AG10803 (cell line): ENCODE measurements around the gene KCNAB2.

Experiments
- DNase-seq: peaks from one replicate; pipeline ENCODE4 v3.0.0; 2010; ENCODE audit warnings: low read depth
- H3K4me3 ChIP-seq: 2 replicates; pipeline ENCODE4 v1.5.1; 2011; ENCODE audit warnings: mild to moderate bottlenecking, low read length, control low read depth
- TF ChIP-seq, protein P1 (sequence below): conservative IDR thresholded peaks from 2 replicates; pipeline ENCODE4 v1.5.1; 2011; ENCODE audit warnings: mild to moderate bottlenecking, low read length, control low read depth, inconsistent platforms

Gene KCNAB2

DNA sequence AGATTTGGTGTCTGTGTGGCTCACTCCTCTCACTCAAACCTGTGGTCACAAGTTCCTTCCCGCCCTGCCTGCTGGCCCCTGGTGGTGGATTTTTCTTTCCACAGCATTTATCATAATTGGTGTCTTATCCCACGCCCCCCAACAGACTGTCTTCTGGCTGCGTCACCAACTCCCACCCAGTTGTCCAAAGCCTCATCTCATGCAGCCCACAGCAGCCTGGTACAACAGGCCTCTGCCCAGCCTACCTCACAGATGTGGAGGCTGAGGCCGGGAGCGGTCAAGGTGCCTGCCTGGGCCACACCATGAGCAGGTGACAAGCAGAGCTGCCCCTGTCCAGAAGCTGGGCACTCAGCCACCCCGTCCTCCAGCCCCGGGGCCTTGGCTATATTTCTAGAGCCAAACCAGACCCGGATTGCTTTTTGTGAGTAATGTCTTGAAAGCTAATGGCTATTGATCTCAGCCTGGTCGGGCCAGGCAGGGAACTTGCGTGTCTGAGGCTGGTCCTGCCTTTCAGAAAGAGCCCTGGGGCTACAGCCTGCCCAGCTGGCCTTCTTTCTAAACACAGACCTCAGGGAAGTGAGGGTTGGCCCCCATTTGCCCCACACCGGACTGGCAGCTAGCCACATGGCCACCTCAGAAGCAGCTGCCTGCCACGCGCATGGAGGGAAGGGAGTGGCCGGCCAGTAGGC lies 2.6 kb downstream of the KCNAB2 start:
- no peak for DNase-seq
- H3K4me3 ChIP-seq: no peak overlapping the region
- TF ChIP-seq, protein P1, sequence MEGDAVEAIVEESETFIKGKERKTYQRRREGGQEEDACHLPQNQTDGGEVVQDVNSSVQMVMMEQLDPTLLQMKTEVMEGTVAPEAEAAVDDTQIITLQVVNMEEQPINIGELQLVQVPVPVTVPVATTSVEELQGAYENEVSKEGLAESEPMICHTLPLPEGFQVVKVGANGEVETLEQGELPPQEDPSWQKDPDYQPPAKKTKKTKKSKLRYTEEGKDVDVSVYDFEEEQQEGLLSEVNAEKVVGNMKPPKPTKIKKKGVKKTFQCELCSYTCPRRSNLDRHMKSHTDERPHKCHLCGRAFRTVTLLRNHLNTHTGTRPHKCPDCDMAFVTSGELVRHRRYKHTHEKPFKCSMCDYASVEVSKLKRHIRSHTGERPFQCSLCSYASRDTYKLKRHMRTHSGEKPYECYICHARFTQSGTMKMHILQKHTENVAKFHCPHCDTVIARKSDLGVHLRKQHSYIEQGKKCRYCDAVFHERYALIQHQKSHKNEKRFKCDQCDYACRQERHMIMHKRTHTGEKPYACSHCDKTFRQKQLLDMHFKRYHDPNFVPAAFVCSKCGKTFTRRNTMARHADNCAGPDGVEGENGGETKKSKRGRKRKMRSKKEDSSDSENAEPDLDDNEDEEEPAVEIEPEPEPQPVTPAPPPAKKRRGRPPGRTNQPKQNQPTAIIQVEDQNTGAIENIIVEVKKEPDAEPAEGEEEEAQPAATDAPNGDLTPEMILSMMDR: no peak

DNA sequence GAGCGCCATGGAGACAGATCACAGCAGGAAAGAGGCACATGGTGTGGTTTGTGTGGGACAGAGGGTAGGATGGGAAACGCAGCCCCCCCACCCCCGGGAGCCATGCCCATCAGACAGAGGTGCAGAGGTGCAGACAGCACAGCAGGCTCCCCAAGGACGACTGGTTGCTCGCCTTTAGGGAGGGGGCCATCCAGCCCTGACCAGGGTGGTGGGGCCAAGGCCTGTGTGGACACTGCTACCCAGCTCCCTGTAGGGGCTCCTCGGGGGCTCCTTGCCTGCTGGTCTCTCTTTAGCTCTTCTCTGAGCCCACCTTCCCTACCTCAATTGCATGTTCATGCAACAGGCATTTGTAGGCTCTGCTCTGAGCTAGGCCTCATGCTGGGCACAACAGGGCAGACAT lies 3.7 kb downstream of the KCNAB2 start:
- TF ChIP-seq, protein P1: no peak
- H3K4me3 ChIP-seq: no peak overlapping the region
- no peak for DNase-seq

DNA sequence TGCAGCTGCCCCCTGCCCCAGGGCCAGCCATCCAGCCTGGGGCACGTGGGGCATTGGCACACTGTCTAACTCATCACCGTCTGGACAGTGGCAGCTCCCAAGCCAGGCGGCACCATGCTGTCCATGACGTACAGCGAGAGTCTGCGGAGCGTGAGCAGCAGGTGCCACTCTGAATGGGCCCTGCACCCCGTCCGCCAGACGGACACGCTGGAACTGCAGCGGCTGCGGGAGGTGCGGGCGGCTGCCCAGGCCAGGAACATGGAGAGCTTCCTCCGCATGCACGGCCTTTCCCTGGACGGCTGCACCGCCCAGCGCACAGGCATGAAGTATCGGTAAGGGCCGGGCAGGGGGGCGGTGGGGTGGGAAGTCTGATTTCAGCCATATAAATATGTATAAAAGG lies 5.7 kb downstream of the KCNAB2 start:
- H3K4me3 ChIP-seq: no peak overlapping the region
- DNase-seq: no peak
- TF ChIP-seq, protein P1: no peak

DNA sequence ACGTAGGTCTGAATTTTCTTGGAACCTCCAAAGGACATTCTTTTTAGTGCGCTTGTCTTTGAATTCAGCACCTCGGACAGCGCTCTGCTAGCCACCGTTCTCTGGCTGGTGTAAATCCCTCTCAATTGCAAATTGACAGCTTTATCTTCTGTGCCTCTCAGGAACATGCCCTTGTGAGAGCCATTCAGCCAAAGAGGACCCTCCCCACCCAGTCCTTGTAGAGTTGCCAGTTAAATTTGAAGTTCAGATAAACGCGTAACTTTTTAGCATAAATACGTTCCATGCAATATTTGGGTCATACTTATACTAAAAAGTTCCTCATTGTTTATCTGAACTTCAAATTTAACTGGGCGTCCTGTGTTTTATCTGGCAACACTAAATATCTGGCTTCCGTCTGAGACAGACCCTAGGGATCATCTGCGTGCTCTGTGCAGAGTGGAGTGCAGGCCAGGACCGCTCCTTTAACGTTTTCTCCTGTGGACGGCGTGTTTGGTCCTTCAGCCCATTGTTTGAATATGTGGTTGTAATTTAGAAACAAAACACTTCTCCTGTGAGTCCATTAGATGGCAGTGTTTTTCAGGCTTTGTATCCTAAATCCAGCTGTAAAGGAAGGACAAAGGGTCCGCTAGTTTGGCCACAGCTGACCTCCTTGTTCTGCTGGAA lies 7.0 kb downstream of the KCNAB2 start:
- H3K4me3 ChIP-seq: no peak overlapping the region
- DNase-seq: peak; percentile 54
- TF ChIP-seq, protein P1: peak; percentile 58

DNA sequence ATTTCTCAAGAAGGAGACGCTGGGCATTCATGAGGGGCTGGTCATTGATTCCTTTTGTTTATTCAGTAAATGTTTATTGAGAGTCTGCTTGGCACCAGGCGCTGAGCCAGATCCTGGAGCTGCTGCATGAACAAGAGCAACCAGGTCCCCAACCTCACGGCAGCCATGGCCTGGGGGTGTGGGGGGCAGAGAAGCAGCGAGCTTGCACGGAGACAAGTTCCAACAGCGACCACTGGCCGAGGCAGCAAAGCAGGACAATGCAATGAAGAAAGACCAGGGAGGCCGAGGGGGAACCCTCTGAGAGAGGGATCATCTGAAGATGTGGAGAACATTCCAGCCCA lies 7.5 kb downstream of the KCNAB2 start:
- no peak for DNase-seq
- H3K4me3 ChIP-seq: no peak overlapping the region
- TF ChIP-seq, protein P1: no peak

DNA sequence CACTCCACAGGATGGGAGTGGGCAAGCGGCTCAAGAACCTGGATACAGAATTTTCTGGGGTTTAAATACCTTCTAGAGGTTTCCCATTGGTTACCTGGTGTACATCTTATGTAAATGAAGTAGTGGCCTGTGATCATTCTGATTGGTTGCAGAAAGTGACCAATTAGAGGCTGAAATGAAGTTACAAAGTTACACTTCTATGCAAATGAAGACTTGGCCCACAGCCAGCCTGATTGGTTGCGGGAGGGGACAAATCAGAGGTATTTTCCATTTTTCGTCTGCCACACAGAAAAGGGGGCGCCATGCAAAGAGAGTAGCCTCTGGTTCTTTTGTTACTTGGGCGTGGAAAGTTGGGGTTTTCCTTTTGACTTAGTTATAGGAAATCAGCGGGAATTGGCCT lies 8.9 kb downstream of the KCNAB2 start:
- no peak overlapping the region for H3K4me3 ChIP-seq
- TF ChIP-seq, protein P1: no peak
- no peak for DNase-seq

DNA sequence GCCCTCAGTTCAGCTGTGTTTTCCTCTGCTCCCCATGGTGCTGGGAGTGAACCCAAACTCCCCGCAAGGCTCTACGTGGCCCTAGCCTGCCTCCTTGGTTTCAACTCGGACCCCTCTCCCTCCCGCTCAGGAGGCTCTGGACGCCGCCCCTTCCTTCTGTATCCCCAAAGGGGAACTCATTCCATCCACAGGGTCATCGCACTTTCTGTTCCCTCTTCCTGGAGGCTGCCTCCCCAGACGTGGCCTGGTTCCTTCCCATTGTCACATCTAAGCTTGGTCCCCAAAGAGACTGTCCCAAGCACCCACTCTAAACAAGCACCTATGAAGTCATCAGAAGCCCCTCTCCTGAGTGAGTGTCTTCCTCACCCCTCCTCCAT lies 10.9 kb downstream of the KCNAB2 start:
- TF ChIP-seq, protein P1: no peak
- DNase-seq: no peak
- H3K4me3 ChIP-seq: no peak overlapping the region
